Esophagus mucosa (tissue), 1 donor: ENCODE measurements around the gene ITGA4. TPM values are rescaled to one million over a fixed set of nuclear protein-coding genes. Genes with fewer than 3 reads are reported as not detected.

Experiments
- ATAC-seq: fragments of 200-7000 bp; cut with Tn5 transposase; one replicate; pipeline ENCODE4 v1.9.1; 2020
- total RNA-seq: library from RNA; stranded (reverse); gene quantifications from one replicate; pipeline ENCODE4 v1.2.4, GENCODE V29; 2023
- donor health status: DM: yes; HTN: yes; CAD: no.

The ITGA4 gene
- total RNA-seq, 1 donor from 2014 or later = 1.3 TPM

DNA sequence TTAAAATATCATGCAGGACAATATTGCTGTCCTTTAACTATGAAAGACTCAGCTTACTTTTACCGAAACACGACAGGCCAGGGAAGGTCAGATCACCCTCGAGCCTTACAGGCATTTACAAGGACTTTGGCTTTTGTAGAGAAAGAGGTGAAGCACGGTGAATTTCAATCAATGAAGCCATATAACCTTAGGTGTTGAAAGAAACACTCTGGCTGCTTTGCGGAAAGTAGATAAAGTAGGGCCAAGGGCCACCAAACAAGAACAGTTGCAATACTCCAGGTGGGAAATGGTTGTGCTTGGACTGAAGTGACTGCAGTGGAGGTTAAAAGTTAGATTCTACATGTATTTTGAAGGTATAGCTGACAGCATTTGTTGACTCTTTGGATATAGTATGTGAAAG lies 119.2 kb downstream of the ITGA4 start:
- ATAC-seq = no peak

DNA sequence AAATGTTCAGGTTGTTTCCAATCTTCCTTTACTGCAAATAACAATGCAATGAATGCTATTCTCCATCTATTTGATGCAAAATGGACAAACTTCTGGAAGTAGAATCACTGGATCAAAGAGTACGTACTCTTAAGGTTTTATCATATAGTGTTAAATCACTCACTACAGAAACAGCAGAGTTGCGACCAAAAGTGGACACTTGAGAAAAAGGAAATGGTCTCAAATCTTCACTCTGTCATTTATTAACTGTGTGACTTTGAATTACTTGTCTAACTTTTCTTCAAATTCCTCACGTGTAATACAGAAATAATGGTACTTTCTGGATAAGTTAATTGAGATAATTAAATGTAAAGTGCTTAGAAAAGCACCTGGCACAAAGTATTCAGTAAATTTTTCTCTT lies 121.6 kb downstream of the ITGA4 start:
- ATAC-seq = no peak

- no peak for ATAC-seq
These were observed 124.3 kb downstream of the ITGA4 start for GRCh38 chr2:181581534-181581933.

GRCh38 chr2:181585732-181586131 lies 128.5 kb downstream of the ITGA4 start:
- ATAC-seq = no peak

Other genes with a start within 250 kb of the ITGA4 start
- not detected for gene CERKL, start 199.7 kb downstream of the ITGA4 start, total RNA-seq
- not detected for gene NEUROD1, start 223.1 kb downstream of the ITGA4 start, total RNA-seq